AG04450 (cell line): ENCODE data around the gene NKX3-2. TPM values are rescaled to one million over a fixed set of nuclear protein-coding genes. Genes with fewer than 3 reads are reported as not detected.

Experiments
- CTCF ChIA-PET: fragments of 300-600, 350-600 bp; formaldehyde crosslinking; extraction: SDS; loops from one replicate; lab custom pipeline; 2022; ENCODE audit warnings: antibody characterized with exemption, inconsistent platforms; lab: Charles Lee
- POLR2A ChIA-PET: fragments of 350-600 bp; formaldehyde crosslinking; extraction: SDS; loops from one replicate; lab custom pipeline; 2021; ENCODE audit warnings: antibody characterized with exemption, inconsistent platforms; lab: Yijun Ruan, JAX
- DNase-seq: peaks from one replicate; pipeline ENCODE4 v3.0.0-alpha.2; 2011; ENCODE audit warnings: low read depth, low spot score
- H3K27ac ChIP-seq: one replicate; pipeline ENCODE4 v1.5.1; 2012; ENCODE audit warnings: low read depth, low read length, control low read depth
- H3K27me3 ChIP-seq: one replicate; pipeline ENCODE4 v1.6.0; 2012; ENCODE audit warnings: low read length; ENCODE audit not compliant: control insufficient read depth, insufficient read depth
- H3K4me3 ChIP-seq: 2 replicates; pipeline ENCODE4 v1.5.1; 2011; ENCODE audit warnings: mild to moderate bottlenecking, low read depth, low read length, control low read depth
- H3K9me3 ChIP-seq: 2 replicates; pipeline ENCODE4 v1.5.1; 2012; ENCODE audit warnings: low read length; ENCODE audit not compliant: control insufficient read depth, insufficient read depth
- polyA plus RNA-seq: library from polyadenylated mRNA; depleted of rRNA; stranded (reverse); fragments of >200 nt; gene quantifications from 2 replicates; pipeline ENCODE4 v1.2.3, GENCODE V29; 2011
- TF ChIP-seq, protein P1 (sequence below): IDR thresholded peaks from 2 replicates; pipeline ENCODE4 v1.5.1; 2011; ENCODE audit warnings: low read depth, low read length, control low read depth, inconsistent platforms

The NKX3-2 gene
- polyA plus RNA-seq, 1 experiment: not detected

DNA sequence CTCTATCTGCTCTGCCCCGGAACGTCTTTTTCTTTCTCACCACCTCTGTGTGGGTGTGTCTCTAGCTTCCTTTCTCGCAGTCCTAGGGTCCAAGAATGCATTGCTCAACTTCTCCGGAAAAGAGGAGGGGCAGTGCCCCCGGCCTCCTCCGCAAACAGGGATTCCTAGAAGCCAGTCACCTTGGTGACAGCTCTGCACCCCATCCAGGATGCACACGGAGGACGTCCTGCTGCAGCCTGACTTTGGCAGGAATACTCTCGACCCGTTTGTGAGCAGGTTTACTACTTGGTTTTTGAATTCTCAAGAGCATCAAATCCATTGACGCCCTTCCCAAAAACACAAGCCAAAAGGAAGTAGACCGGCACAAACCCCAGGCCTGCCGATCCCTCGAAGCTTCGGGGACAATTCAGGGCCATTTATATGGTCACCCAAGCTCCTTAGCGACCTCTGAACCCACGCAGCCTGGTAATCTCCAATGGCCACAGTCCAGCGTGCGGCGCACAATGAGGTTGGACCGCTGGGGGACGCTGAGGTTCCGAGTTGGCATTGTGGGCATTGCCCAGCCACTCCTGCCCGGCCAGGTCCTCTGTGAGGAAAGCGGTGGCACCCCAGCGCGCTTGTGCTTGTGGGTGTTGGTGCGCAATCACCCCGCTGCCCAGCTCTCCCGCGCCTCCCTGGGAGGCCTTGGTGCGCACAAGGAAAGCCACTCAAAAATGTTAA is 9.8 kb downstream of the NKX3-2 start:
- peaks cover 95% of the 10 kb centered on the region for H3K27me3 ChIP-seq

DNA sequence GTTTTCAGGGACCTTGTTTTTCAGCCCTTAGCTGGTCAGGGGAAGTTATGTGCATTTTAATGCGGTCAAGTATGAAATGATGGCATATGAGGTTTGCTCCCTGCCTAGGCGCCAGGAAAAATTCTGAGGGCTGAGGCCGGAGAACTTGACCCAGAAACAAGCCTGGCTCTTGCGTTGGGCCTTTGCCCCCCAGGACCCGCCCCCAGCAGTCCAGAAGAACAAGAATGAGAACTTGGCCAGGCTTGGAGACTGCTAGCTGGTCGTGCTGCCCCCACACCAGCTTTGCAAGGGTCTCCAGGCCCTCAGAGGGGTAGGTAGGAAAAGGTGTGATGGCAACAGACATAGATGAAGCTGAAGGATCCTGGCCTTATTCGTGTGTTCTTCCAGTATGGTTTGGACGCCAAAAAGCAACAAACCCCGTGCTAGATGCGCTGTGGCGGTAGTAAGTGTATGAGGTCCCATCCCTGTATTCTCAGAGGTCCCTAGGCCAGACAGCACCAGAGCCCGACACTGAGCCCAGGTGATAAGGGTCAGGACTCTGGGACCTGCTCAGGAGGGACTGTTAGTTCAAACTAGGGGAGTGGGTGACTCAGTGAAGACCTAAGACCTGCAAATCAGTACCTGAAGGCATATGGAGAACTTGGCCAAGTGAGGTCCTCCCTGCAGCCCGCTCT is 10.5 kb downstream of the NKX3-2 start:
- Histone ChIP-seq H3K27me3 (peaks cover 95% of the 10 kb centered on the region), H3K27ac (no peak overlapping the region), H3K9me3 (peaks cover 8% of the 10 kb centered on the region), H3K4me3 (no peak overlapping the region)
- DNase-seq: no peak
- POLR2A ChIA-PET: no interaction called here
- CTCF ChIA-PET: no interaction called here
- TF ChIP-seq, protein P1, sequence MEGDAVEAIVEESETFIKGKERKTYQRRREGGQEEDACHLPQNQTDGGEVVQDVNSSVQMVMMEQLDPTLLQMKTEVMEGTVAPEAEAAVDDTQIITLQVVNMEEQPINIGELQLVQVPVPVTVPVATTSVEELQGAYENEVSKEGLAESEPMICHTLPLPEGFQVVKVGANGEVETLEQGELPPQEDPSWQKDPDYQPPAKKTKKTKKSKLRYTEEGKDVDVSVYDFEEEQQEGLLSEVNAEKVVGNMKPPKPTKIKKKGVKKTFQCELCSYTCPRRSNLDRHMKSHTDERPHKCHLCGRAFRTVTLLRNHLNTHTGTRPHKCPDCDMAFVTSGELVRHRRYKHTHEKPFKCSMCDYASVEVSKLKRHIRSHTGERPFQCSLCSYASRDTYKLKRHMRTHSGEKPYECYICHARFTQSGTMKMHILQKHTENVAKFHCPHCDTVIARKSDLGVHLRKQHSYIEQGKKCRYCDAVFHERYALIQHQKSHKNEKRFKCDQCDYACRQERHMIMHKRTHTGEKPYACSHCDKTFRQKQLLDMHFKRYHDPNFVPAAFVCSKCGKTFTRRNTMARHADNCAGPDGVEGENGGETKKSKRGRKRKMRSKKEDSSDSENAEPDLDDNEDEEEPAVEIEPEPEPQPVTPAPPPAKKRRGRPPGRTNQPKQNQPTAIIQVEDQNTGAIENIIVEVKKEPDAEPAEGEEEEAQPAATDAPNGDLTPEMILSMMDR: no peak

More for the DNA sequence above, 9.8 kb downstream of the NKX3-2 start:
- TF ChIP-seq, protein P1: no peak
- Histone ChIP-seq H3K9me3 (peaks cover 12% of the 10 kb centered on the region), H3K4me3 (no peak overlapping the region), H3K27ac (no peak overlapping the region)
- ChIA-PET POLR2A (no interaction called here), CTCF (no interaction called here)
- no peak for DNase-seq

DNA sequence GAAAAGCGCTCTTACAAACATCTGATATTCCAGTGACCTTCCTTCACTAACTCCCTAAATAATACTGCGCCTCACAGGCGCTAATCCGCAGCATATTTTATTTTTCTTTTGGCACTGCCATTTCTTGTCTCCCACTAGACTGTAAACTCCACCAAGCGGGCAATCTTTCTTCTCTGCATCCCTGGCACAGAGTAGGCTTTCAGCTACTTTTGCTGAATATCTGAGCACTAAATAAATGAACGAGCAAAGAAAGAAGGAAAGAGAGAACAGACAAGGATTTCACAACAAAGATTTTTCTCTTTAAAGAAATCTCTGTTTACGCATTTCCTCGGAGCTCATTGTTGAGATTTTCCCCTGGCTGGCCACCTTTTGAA is 12.7 kb downstream of the NKX3-2 start:
- CTCF ChIA-PET: no interaction called here
- Histone ChIP-seq H3K4me3 (no peak overlapping the region), H3K9me3 (no peaks in the 10 kb centered on the region; the same call in 1 of the 2 replicates), H3K27ac (no peak overlapping the region), H3K27me3 (peaks cover 95% of the 10 kb centered on the region)
- POLR2A ChIA-PET: no interaction called here
- DNase-seq: no peak
- TF ChIP-seq, protein P1: no peak

DNA sequence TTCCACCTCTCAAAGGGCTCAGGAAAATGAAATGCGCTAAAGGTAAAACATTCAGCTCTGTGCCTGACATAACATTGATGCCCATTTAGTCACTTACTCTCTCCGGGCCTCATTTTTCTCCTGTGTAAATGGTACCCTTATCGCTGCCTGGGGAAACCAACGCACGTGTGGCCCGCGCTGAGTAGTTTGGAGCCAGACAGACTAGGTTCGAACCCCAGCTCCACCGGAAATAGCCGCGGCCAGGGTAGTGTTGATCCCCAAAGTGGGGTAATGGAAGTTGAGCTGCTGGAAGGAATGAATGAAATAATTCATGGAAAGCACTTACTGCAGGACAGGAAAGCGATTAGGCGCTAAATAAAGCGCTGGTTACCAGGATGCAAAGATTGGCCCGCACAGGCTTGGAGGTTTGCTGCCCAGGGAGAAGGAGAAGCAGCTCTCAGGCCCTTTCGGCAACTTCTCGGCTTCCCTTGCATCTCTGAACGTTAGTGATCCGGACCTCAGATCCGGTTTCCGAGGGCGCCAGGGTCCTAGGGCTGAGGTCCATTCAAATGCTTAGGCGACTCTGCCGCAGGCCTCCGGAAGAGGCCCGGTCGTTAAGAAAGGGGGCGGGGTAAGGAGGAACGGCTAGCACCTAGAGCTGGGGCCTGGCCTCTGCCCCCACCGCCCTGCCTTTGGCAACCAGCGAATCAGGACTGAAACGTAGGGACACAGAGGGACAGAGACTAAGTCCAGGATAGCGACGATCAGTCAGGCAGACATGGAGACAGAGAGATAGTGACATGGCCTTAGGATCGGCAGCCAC is 13.3 kb downstream of the NKX3-2 start:
- TF ChIP-seq, protein P1: no peak
- Histone ChIP-seq H3K27ac (no peak overlapping the region), H3K27me3 (peaks cover 95% of the 10 kb centered on the region), H3K9me3 (no peaks in the 10 kb centered on the region; the same call in 1 of the 2 replicates), H3K4me3 (no peak overlapping the region)
- ChIA-PET POLR2A (no interaction called here), CTCF (no interaction called here)
- no peak for DNase-seq
